HFFc6 (cell line): Measurements from ENCODE around the gene TMEM184A. TPM values are rescaled to one million over a fixed set of nuclear protein-coding genes. Genes with fewer than 3 reads are reported as not detected.

ENCODE experiments used
- DNase-seq: peaks from one replicate; pipeline ENCODE4 v3.0.0-alpha.2; 2018
- H3K27ac Mint-ChIP-seq: 2 replicates; pipeline ENCODE4 v1.8.0; 2020; ENCODE audit warnings: mild to moderate bottlenecking, mixed read lengths
- H3K27me3 Mint-ChIP-seq: 2 replicates; pipeline ENCODE4 v1.8.0; 2021; ENCODE audit warnings: mild to moderate bottlenecking, moderate library complexity, mixed read lengths; ENCODE audit not compliant: insufficient read depth
- H3K36me3 Mint-ChIP-seq: 2 replicates; pipeline ENCODE4 v1.8.0; 2021; ENCODE audit warnings: low read depth, mixed read lengths
- H3K4me1 Mint-ChIP-seq: 2 replicates; pipeline ENCODE4 v1.8.0; 2020; ENCODE audit warnings: low read depth, mixed read lengths
- H3K4me3 Mint-ChIP-seq: 2 replicates; pipeline ENCODE4 v1.8.0; 2020; ENCODE audit warnings: mild to moderate bottlenecking, moderate library complexity, mixed read lengths
- H3K9me3 Mint-ChIP-seq: 2 replicates; pipeline ENCODE4 v1.8.0; 2020; ENCODE audit warnings: mild to moderate bottlenecking, mixed read lengths
- CTCF ChIP-seq: fragments of 200-600 bp; sonication (generic); IDR thresholded peaks from 2 replicates; pipeline ENCODE4 v1.5.0; 2021; ENCODE audit warnings: antibody characterized with exemption, mild to moderate bottlenecking
- total RNA-seq, 6 experiments: library from RNA; stranded (reverse); fragmentation: NEBNext Ultra II Directional; extraction: Animal tissue kit (Norgen Biotek cat#: 25700); gene quantifications; 2 replicates in 1 of 6; 3 replicates in 5 of 6; pipeline ENCODE4 v1.2.3, GENCODE V29; 2021

The TMEM184A gene
- total RNA-seq, 6 experiments from 2014 or later, result 0.79 to 2.0 (median 1.5) TPM

- H3K36me3 Mint-ChIP-seq, result no peaks in the 10 kb centered on the region
- H3K27me3 Mint-ChIP-seq, result peaks cover 18% of the 10 kb centered on the region
- peak overlapping the region; percentile 91 for H3K4me3 Mint-ChIP-seq
- DNase-seq, result no peak
- no peaks in the 10 kb centered on the region for H3K9me3 Mint-ChIP-seq
- peaks cover 48% of the 10 kb centered on the region for H3K4me1 Mint-ChIP-seq
- no peak for TF ChIP-seq CTCF
- peak overlapping the region; percentile 97 for H3K27ac Mint-ChIP-seq
Measured at GRCh38 chr7:1531979-1532455, 24.0 kb downstream of the TMEM184A start.

DNA sequence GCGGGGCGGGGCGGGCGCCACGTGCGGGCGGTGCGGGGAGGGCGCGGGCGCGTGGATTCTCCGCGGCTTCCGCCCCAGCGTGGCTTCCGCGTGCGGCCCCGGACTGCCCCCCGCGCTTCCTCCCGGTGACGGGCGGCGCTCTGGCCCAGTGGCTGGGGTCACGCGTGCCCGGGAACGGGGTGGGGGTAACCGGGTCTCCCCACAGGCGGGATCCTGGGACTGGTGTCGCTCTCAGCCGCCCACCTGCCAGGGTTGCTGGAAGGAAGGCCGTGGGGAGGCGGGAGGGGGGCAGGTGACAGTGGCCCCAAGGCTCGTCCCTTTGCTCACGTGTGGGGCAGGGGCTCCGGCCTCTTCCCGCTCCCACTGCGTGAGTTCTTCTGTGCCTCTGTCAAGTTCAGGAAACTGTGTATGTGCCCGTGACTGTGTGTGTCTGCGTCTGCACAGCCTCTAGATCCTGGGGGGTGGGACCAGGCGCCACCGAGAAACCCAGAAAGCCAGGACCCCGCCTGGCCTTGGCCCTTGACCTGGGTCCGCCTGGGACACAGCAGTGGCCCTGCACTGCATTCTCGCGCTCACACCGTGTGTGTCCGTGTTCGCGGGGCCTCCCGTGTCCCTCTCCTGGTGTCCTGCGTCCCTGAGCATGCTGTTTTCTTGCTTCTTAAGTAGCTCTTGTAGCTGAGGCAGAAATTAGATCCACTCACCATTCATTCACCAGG, 24.6 kb downstream of the TMEM184A start:
- H3K27me3 Mint-ChIP-seq, result peaks cover 18% of the 10 kb centered on the region
- TF ChIP-seq CTCF, result no peak
- no peaks in the 10 kb centered on the region for H3K36me3 Mint-ChIP-seq
- H3K9me3 Mint-ChIP-seq, result no peaks in the 10 kb centered on the region
- DNase-seq, result no peak
- peaks cover 49% of the 10 kb centered on the region for H3K4me1 Mint-ChIP-seq
- peak overlapping the region; percentile 97 for H3K27ac Mint-ChIP-seq
- peak overlapping the region; percentile 91 for H3K4me3 Mint-ChIP-seq

DNA sequence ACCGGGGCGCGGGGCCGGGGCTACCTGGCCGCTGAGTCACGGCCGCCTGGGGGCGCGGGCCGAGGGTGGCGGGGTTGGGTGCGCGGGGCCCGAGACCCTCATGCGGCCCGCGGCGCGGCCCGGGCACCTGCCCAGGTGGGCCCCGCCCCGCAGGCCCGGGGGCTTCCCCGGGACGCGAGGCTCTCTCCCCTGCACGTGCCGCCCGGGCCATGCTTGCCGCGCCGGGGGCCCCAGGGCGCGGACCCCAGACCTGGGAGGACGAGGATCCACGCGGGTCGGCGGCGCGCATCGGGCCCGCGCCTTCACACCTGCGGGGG, 25.1 kb downstream of the TMEM184A start:
- no peak for DNase-seq
- H3K9me3 Mint-ChIP-seq, result no peaks in the 10 kb centered on the region
- no peaks in the 10 kb centered on the region for H3K36me3 Mint-ChIP-seq
- H3K27me3 Mint-ChIP-seq, result peaks cover 16% of the 10 kb centered on the region
- H3K4me1 Mint-ChIP-seq, result peaks cover 46% of the 10 kb centered on the region
- H3K27ac Mint-ChIP-seq, result no peak overlapping the region
- no peak for TF ChIP-seq CTCF
- no peak overlapping the region for H3K4me3 Mint-ChIP-seq

GRCh38 chr7:1529383-1530116, 26.5 kb downstream of the TMEM184A start:
- Mint-ChIP-seq H3K27me3 (peaks cover 16% of the 10 kb centered on the region), H3K4me1 (peaks cover 43% of the 10 kb centered on the region), H3K27ac (no peak overlapping the region), H3K4me3 (peak overlapping the region; percentile 77), H3K9me3 (no peaks in the 10 kb centered on the region), H3K36me3 (no peaks in the 10 kb centered on the region)
- no peak for DNase-seq
- no peak for TF ChIP-seq CTCF

DNA sequence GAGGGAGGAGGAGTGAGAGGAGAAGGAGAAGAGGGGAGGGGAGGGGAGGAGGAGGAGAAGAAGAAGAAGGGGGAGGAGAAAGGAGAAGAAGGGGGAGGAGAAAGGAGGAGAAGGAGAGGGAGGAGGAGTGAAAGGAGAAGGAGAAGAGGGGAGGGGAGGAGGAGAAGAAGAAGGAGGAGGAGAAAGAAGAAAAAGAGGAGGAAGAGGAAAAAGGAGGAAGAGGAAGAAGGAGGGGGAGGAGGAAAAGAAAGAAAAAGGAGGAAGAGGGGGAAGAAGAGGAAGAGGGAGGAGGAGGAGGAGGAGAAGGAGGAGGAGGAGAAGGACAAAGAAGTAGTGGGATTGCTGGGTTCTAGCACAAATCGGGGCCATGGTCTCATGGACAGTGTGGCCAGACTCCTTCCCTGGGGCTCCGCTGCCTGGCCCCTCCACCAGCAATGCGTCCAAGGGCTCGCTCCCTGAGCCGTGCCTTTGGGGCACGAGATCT, 29.7 kb downstream of the TMEM184A start:
- peaks cover 12% of the 10 kb centered on the region for H3K4me1 Mint-ChIP-seq
- DNase-seq, result no peak
- H3K27ac Mint-ChIP-seq, result peak overlapping the region; percentile 20; the same call in 1 of the 2 replicates
- H3K27me3 Mint-ChIP-seq, result peaks cover 11% of the 10 kb centered on the region
- no peaks in the 10 kb centered on the region for H3K9me3 Mint-ChIP-seq
- no peak for TF ChIP-seq CTCF
- H3K4me3 Mint-ChIP-seq, result peak overlapping the region; percentile 50
- H3K36me3 Mint-ChIP-seq, result no peaks in the 10 kb centered on the region
